Fibroblast of lung (primary cell): Measurements from ENCODE around the gene SCN5A. TPM values are rescaled to one million over a fixed set of nuclear protein-coding genes. Genes with fewer than 3 reads are reported as not detected.

Source experiments
- DNase-seq, 2 donors: peaks; one replicate each; pipeline versions ENCODE4 v3.0.0 to v3.0.0-alpha.2; 2010; ENCODE audit warnings: low read depth in 2 of 2
- H2AFZ ChIP-seq: 2 replicates; pipeline ENCODE4 v1.5.1; 2012; ENCODE audit warnings: low read length, control low read depth, inconsistent platforms
- H3K27ac ChIP-seq: 2 replicates; pipeline ENCODE4 v1.5.1; 2011; ENCODE audit warnings: low read length, control low read depth; ENCODE audit not compliant: insufficient read depth
- H3K27me3 ChIP-seq: 2 replicates; pipeline ENCODE4 v1.5.1; 2011; ENCODE audit warnings: mild to moderate bottlenecking, low read length; ENCODE audit not compliant: control insufficient read depth, insufficient read depth
- H3K36me3 ChIP-seq: 2 replicates; pipeline ENCODE4 v1.5.1; 2011; ENCODE audit warnings: low read length; ENCODE audit not compliant: control insufficient read depth, insufficient read depth
- H3K4me1 ChIP-seq: 2 replicates; pipeline ENCODE4 v1.5.1; 2011; ENCODE audit warnings: low read length; ENCODE audit not compliant: control insufficient read depth, insufficient read depth; ENCODE audit errors: extremely low read depth
- H3K4me2 ChIP-seq: 2 replicates; pipeline ENCODE4 v1.5.1; 2011; ENCODE audit warnings: low read length, control low read depth; ENCODE audit not compliant: insufficient read depth; ENCODE audit errors: extremely low read depth
- H3K4me3 ChIP-seq, 4 experiments: fragments of 200-600 bp in 1 of 4; sonication (generic) in 1 of 4; replicated peaks in 1 of 4; 2 replicates each; pipeline ENCODE4 v1.5.1; 2011 to 2016; ENCODE audit warnings: low read length in 4 of 4, low read depth in 3 of 4, mild to moderate bottlenecking in 3 of 4, control low read depth in 2 of 4, inconsistent platforms in 1 of 4, mixed read lengths in 1 of 4; ENCODE audit not compliant: insufficient read depth in 1 of 4; ENCODE audit errors: control extremely low read depth in 1 of 4
- H3K79me2 ChIP-seq: 2 replicates; pipeline ENCODE4 v1.5.1; 2012; ENCODE audit warnings: mild to moderate bottlenecking, low read length, inconsistent platforms; ENCODE audit not compliant: control insufficient read depth, insufficient read depth
- H3K9ac ChIP-seq: 2 replicates; pipeline ENCODE4 v1.5.1; 2011; ENCODE audit warnings: mild to moderate bottlenecking, low read length, control low read depth; ENCODE audit not compliant: insufficient read depth
- H3K9me3 ChIP-seq: 2 replicates; pipeline ENCODE4 v1.5.1; 2012; ENCODE audit warnings: low read depth, low read length; ENCODE audit not compliant: control insufficient read depth, insufficient read depth
- H4K20me1 ChIP-seq: 2 replicates; pipeline ENCODE4 v1.5.1; 2011; ENCODE audit warnings: low read length; ENCODE audit not compliant: control insufficient read depth, insufficient read depth; ENCODE audit errors: extremely low read depth
- EZH2 ChIP-seq: IDR thresholded peaks from 2 replicates; pipeline ENCODE4 v1.5.1; 2012; ENCODE audit warnings: low read length, control low read depth, mild to moderate bottlenecking; ENCODE audit errors: missing control alignments
- polyA plus RNA-seq, 2 donors: library from polyadenylated mRNA; depleted of rRNA in 1 of 2; stranded (reverse) in 1 of 2; unstranded in 1 of 2; fragments of >200 nt; gene quantifications; 2 replicates each; pipeline ENCODE4 v1.2.1, GENCODE V29; 2011 to 2012; ENCODE audit warnings: missing spikeins in 1 of 2
- total RNA-seq: library from RNA; depleted of rRNA; stranded (reverse); fragments of >200 nt; gene quantifications from 2 replicates; pipeline ENCODE4 v1.2.1, GENCODE V29; 2014
- TF ChIP-seq, protein P1 (sequence below), 2 donors: IDR thresholded peaks in 1 of 2; conservative IDR thresholded peaks in 1 of 2; 1 replicate in 1 of 2; 2 replicates in 1 of 2; pipeline ENCODE4 v1.5.1; 2011 to 2012; ENCODE audit warnings: low read length in 2 of 2, control low read depth in 1 of 2, inconsistent platforms in 1 of 2, low read depth in 1 of 2, mild to moderate bottlenecking in 1 of 2

Gene SCN5A
- total and polyA plus RNA-seq, 2 donors (not counting 1 experiment from before 2014, with no cell fraction given) = 0.27 to 0.50 TPM

DNA sequence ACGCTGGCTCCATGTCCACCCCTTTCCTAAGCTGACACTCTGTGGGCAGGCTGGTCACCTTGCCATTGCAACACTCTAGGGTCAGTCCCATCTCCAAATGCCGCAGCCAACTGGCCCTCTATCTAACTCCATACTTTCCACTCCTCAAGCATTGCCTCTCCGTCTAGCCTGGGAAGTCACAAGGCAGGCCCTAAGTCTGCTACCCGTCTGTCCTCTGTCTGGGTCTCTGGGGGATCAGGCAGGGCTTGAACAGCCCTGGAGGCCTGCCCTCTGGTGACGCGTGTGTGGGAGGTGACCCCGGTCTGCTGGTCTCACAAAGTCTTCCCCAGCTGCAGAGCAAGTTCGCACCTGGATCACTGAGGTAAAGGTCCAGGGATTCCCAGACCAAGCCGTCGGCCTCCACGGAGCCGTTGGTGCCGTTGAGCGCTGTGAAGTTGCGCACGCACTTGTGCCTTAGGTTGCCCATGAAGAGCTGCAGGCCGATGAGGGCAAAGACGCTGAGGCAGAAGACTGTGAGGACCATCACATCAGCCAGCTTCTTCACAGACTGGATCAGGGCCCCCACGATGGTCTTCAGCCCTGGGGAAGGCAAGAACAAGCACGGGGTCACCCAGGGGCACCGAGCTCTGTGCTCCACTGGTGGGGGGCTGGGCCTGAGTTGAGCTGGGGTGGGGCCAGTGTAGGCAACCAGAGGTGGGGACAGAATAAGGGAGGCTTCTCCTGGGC lies 39.9 kb downstream of the SCN5A start:
- no peak for DNase-seq
- Histone ChIP-seq H3K27ac (no peak overlapping the region), H3K9me3 (no peaks in the 10 kb centered on the region), H3K4me1 (no peaks in the 10 kb centered on the region), H3K36me3 (no peaks in the 10 kb centered on the region), H3K79me2 (no peaks in the 10 kb centered on the region), H4K20me1 (no peaks in the 10 kb centered on the region), H3K9ac (no peak overlapping the region), H3K4me2 (no peak overlapping the region), H2AFZ (no peak overlapping the region), H3K27me3 (no peaks in the 10 kb centered on the region), H3K4me3 (no peak overlapping the region)
- TF ChIP-seq, protein P1, sequence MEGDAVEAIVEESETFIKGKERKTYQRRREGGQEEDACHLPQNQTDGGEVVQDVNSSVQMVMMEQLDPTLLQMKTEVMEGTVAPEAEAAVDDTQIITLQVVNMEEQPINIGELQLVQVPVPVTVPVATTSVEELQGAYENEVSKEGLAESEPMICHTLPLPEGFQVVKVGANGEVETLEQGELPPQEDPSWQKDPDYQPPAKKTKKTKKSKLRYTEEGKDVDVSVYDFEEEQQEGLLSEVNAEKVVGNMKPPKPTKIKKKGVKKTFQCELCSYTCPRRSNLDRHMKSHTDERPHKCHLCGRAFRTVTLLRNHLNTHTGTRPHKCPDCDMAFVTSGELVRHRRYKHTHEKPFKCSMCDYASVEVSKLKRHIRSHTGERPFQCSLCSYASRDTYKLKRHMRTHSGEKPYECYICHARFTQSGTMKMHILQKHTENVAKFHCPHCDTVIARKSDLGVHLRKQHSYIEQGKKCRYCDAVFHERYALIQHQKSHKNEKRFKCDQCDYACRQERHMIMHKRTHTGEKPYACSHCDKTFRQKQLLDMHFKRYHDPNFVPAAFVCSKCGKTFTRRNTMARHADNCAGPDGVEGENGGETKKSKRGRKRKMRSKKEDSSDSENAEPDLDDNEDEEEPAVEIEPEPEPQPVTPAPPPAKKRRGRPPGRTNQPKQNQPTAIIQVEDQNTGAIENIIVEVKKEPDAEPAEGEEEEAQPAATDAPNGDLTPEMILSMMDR (conservative IDR thresholded peaks at IDR 0.05 in 1 of 2, IDR thresholded peaks at IDR 0.05 in 1 of 2; ENCODE audit: low read depth in 1 of 2, low read length in 2 of 2) = no peak
- TF ChIP-seq EZH2 = no peak

DNA sequence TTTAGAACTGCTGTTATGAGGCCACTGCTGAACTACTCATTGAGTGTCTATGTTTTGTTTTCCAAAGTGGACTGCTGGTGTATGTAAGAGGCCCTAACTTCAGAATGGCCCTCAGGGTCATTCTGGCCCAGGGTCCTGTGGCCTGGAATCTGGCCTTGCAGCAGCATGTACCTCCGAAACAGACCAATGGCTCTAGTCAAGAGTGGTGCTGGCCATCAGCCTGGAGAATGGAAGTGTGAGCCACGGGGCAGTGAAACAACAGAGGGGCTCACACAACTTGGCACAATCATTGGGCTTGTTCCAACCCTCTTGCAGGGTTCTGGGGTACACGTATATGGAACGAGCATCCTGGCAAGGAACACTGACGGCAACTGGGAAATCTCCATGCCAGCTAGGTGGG lies 40.5 kb downstream of the SCN5A start:
- Histone ChIP-seq H3K9ac (no peak overlapping the region), H3K79me2 (no peaks in the 10 kb centered on the region), H3K27ac (no peak overlapping the region), H3K4me2 (no peak overlapping the region), H3K9me3 (no peaks in the 10 kb centered on the region), H3K27me3 (no peaks in the 10 kb centered on the region), H4K20me1 (no peaks in the 10 kb centered on the region), H3K4me3 (no peak overlapping the region), H2AFZ (no peak overlapping the region), H3K4me1 (no peaks in the 10 kb centered on the region), H3K36me3 (no peaks in the 10 kb centered on the region)
- no peak for DNase-seq
- TF ChIP-seq EZH2 = no peak
- TF ChIP-seq, protein P1 (conservative IDR thresholded peaks at IDR 0.05 in 1 of 2, IDR thresholded peaks at IDR 0.05 in 1 of 2; ENCODE audit: low read depth in 1 of 2, low read length in 2 of 2) = no peak

DNA sequence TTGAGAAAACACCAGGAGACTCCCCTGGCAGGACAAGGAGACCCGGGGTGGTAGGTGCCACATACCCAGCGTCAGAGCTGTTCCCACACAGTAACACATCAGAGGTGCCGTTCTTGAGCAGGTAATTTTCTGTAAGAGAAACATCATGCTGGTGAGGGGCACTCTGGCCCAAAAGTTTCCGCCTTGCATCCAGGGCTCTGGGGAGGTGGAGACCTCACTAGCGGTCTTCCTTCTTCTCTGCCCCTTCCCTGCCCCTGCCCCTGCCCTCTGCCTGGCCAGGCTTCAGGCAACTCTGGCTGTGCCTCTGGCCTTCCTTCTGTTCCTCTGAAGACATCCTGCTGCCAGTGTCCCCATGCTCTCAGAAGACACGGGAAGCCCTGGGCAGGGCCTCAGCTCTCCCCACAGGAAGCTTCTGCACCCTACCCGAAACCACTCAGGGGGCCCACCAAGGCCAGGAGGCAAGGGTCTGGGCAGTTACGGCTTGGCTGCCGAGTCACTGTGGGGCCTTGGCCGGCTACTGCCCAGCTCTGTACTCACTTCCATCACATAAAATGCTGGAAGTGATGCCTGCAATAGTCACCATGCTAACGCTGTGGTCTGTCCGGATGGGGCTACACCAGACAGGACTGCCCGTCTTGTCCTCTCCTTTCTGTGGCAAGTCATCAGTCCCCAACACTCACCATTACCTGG lies 41.3 kb downstream of the SCN5A start:
- no peaks in the 10 kb centered on the region for H3K4me1 ChIP-seq
- no peak overlapping the region for H2AFZ ChIP-seq
- no peak for DNase-seq
- no peak overlapping the region for H3K4me3 ChIP-seq
- TF ChIP-seq, protein P1 (conservative IDR thresholded peaks at IDR 0.05 in 1 of 2, IDR thresholded peaks at IDR 0.05 in 1 of 2; ENCODE audit: low read depth in 1 of 2, low read length in 2 of 2) = no peak
- TF ChIP-seq EZH2 = no peak
- H4K20me1 ChIP-seq = no peaks in the 10 kb centered on the region
- H3K27ac ChIP-seq = no peak overlapping the region
- H3K9me3 ChIP-seq = no peaks in the 10 kb centered on the region
- H3K27me3 ChIP-seq = no peaks in the 10 kb centered on the region
- H3K4me2 ChIP-seq = no peak overlapping the region
- no peak overlapping the region for H3K9ac ChIP-seq
- H3K36me3 ChIP-seq = no peaks in the 10 kb centered on the region
- no peaks in the 10 kb centered on the region for H3K79me2 ChIP-seq
